HepG2 (cell line): Measurements from ENCODE around the gene TANGO6. TPM values are rescaled to one million over a fixed set of nuclear protein-coding genes. Genes with fewer than 3 reads are reported as not detected.
A peak's percentile ranks its signal among the peaks of the same experiment; 100 is the strongest.

Experiments
- CTCF ChIP-seq: sonication (generic); formaldehyde crosslinking; IDR thresholded peaks from 2 replicates; pipeline ENCODE4 v1.5.0; 2020; ENCODE audit warnings: mild to moderate bottlenecking, missing genetic modification reagents, moderate library complexity
- GMEB2 ChIP-seq: IDR thresholded peaks from 2 replicates; pipeline ENCODE4 v1.6.1; 2016; ENCODE audit warnings: missing biosample characterization, missing genetic modification reagents, low read depth
- THYN1 ChIP-seq: sonication (generic); formaldehyde crosslinking; IDR thresholded peaks from 2 replicates; pipeline ENCODE4 v1.8.1; 2023; ENCODE audit warnings: low read depth, mild to moderate bottlenecking, moderate library complexity, missing genetic modification reagents, borderline replicate concordance
- ZNF17 ChIP-seq: sonication (generic); formaldehyde crosslinking; IDR thresholded peaks from 2 replicates; pipeline ENCODE4 v1.5.0; 2020; ENCODE audit warnings: mild to moderate bottlenecking, missing genetic modification reagents
- ZNF770 ChIP-seq: sonication (generic); formaldehyde crosslinking; IDR thresholded peaks from 2 replicates; pipeline ENCODE4 v1.5.0; 2020; ENCODE audit warnings: mild to moderate bottlenecking, missing genetic modification reagents
- polyA plus RNA-seq, 8 experiments: library from polyadenylated mRNA; depleted of rRNA in 3 of 8; stranded (reverse) in 7 of 8; unstranded in 1 of 8; fragments of >200 nt; fragmentation: Illumina TruSeq in 4 of 8; extraction: Trizol in 4 of 8; gene quantifications; 2 replicates each; pipeline versions ENCODE4 v1.2.1 to v1.2.3, GENCODE V29; 2011 to 2016; ENCODE audit warnings: low read depth in 4 of 8, missing spikeins in 1 of 8, mixed read lengths in 1 of 8; ENCODE audit not compliant: insufficient read depth in 1 of 8
- total RNA-seq, 5 experiments: library from RNA; depleted of rRNA; stranded (reverse); fragments of >200 nt; fragmentation: Illumina TruSeq; extraction: Trizol; gene quantifications; 2 replicates each; pipeline ENCODE4 v1.2.3, GENCODE V29; 2016; ENCODE audit warnings: low read depth in 1 of 5

Gene TANGO6
- total and polyA plus RNA-seq, 2 of the 13 experiments (the other 11 are each of a cell fraction or from before 2014, with no cell fraction given) = 7.2 to 13.3 TPM

- TF ChIP-seq CTCF (CRISPR knock-in tag) (peak; percentile 80), ZNF17 (CRISPR knock-in tag) (no peak), GMEB2 (no peak), ZNF770 (no peak), THYN1 (CRISPR knock-in tag) (no peak)
These were observed 59.0 kb downstream of the TANGO6 start (continued) for GRCh38 chr16:68902003-68902968.
